Kidney (tissue), 14 donors: ENCODE measurements around the gene GPX2. TPM values are rescaled to one million over a fixed set of nuclear protein-coding genes. Genes with fewer than 3 reads are reported as not detected.
A peak's percentile ranks its signal among the peaks of the same experiment; 100 is the strongest.

Experiments
- DNase-seq, 5 donors: peaks; one replicate each; pipeline ENCODE4 v3.0.0-alpha.2; 2013 to 2020
- FAIRE-seq: peaks from 2 replicates; lab custom pipeline; 2012; peaks lifted over from hg19 to GRCh38; lab: Jason Lieb, UNC
- H3K27ac ChIP-seq, 2 donors: one replicate each; pipeline ENCODE4 v1.7.0; 2013; ENCODE audit warnings: low read depth in 2 of 2, low read length in 2 of 2, inconsistent platforms in 1 of 2
- H3K27me3 ChIP-seq: one replicate; pipeline ENCODE4 v1.7.1; 2013; ENCODE audit warnings: low read length, inconsistent platforms; ENCODE audit not compliant: control insufficient read depth, insufficient read depth
- H3K36me3 ChIP-seq, 3 donors: one replicate each; pipeline versions ENCODE4 v1.7.0 to v1.7.1; 2013; ENCODE audit warnings: low read length in 3 of 3, control low read depth in 1 of 3, inconsistent platforms in 1 of 3; ENCODE audit not compliant: insufficient read depth in 3 of 3, control insufficient read depth in 2 of 3
- H3K4me1 ChIP-seq, 3 donors: one replicate each; pipeline versions ENCODE4 v1.7.0 to v1.7.1; 2013; ENCODE audit warnings: low read length in 3 of 3, inconsistent platforms in 1 of 3, low read depth in 1 of 3; ENCODE audit not compliant: control insufficient read depth in 2 of 3, insufficient read depth in 2 of 3
- H3K4me3 ChIP-seq, 3 donors: one replicate each; pipeline versions ENCODE4 v1.7.0 to v1.8.1; 2013; ENCODE audit warnings: low read length in 3 of 3, control low read depth in 1 of 3, inconsistent platforms in 1 of 3
- H3K9ac ChIP-seq, 3 donors: one replicate each; pipeline versions ENCODE4 v1.7.0 to v1.7.1; 2013; ENCODE audit warnings: low read length in 3 of 3, control low read depth in 1 of 3, inconsistent platforms in 1 of 3
- H3K9me3 ChIP-seq, 3 donors: one replicate each; pipeline versions ENCODE4 v1.7.0 to v1.7.1; 2013; ENCODE audit warnings: low read length in 3 of 3, control low read depth in 1 of 3, inconsistent platforms in 1 of 3; ENCODE audit not compliant: control insufficient read depth in 2 of 3, insufficient read depth in 1 of 3
- CTCF ChIP-seq: IDR thresholded peaks from 3 replicates; pipeline ENCODE4 v1.5.1; 2012; ENCODE audit warnings: mild to moderate bottlenecking, moderate library complexity, borderline replicate concordance; ENCODE audit not compliant: insufficient read depth; ENCODE audit errors: extremely low read depth
- intact Hi-C: fragments of 100-400 bp; cut with DNase I; formaldehyde crosslinking; loops from one replicate; pipeline ENCODE4 v1.11.1; 2022
- polyA plus RNA-seq: library from polyadenylated mRNA; stranded (reverse); fragments of 350-450 nt; fragmentation: Illumina TruSeq; extraction: RNeasy Lipid Tissue Mini Kit (QIAGEN cat#74804); gene quantifications from one replicate; pipeline ENCODE4 v1.2.3, GENCODE V29; 2014; ENCODE audit warnings: low read depth, low replicate concordance; ENCODE audit not compliant: insufficient read depth
- total RNA-seq: library from RNA; stranded (reverse); fragmentation: NEBNext Ultra II Directional; extraction: Animal tissue kit (Norgen Biotek cat#: 25700); gene quantifications from one replicate; pipeline ENCODE4 v1.2.1, GENCODE V29; 2021
- donor health status: control.
- donor health status: control.
- donor health status: control.
- donor health status: control.
- donor health status: control.
- donor health status: DM: yes; HTN: yes; CAD: no.
- donor health status: Normal renal cell carcinoma (clear cell type).

GPX2 gene
- total and polyA plus RNA-seq, 2 donors from 2014 or later, result 8.4 to 60.0 TPM

GRCh38 chr14:64953661-64954060 lies 11.1 kb upstream of the GPX2 start:
- Histone ChIP-seq H3K4me1 (peaks cover 0 to 14% (median 0%) of the 10 kb centered on the region in 3 donors), H3K36me3 (peaks cover 0 to 7% (median 0%) of the 10 kb centered on the region in 3 donors), H3K27me3 (no peaks in the 10 kb centered on the region), H3K9me3 (no peaks in the 10 kb centered on the region), H3K4me3 (no peak overlapping the region), H3K27ac (no peak overlapping the region), H3K9ac (no peak overlapping the region)
- peak in 2 of 5 donors; percentile 13 to 24 for DNase-seq
- no peak for TF ChIP-seq CTCF
- intact Hi-C loops, result no loop called here
- no peak for FAIRE-seq

GRCh38 chr14:64953310-64953654 lies 10.7 kb upstream of the GPX2 start:
- peaks cover 0 to 7% (median 0%) of the 10 kb centered on the region in 3 donors for H3K36me3 ChIP-seq
- no peaks in the 10 kb centered on the region for H3K9me3 ChIP-seq
- FAIRE-seq, result no peak
- no peak overlapping the region for H3K27ac ChIP-seq
- H3K4me1 ChIP-seq, result peaks cover 0 to 15% (median 0%) of the 10 kb centered on the region in 3 donors
- intact Hi-C loops, result no loop called here
- DNase-seq, result peak in 2 of 5 donors; percentile 22 to 35
- H3K27me3 ChIP-seq, result no peaks in the 10 kb centered on the region
- H3K9ac ChIP-seq, result no peak overlapping the region
- TF ChIP-seq CTCF, result no peak
- no peak overlapping the region for H3K4me3 ChIP-seq

- Histone ChIP-seq H3K27ac (no peak overlapping the region), H3K27me3 (no peaks in the 10 kb centered on the region), H3K9me3 (no peaks in the 10 kb centered on the region), H3K4me3 (no peak overlapping the region), H3K4me1 (peaks cover 0 to 15% (median 0%) of the 10 kb centered on the region in 3 donors), H3K36me3 (peaks cover 0 to 7% (median 0%) of the 10 kb centered on the region in 3 donors), H3K9ac (no peak overlapping the region)
- DNase-seq (no peak), FAIRE-seq (no peak)
- intact Hi-C loops, result no loop called here
- TF ChIP-seq CTCF, result no peak
Observed at GRCh38 chr14:64952598-64953309, 10.2 kb upstream of the GPX2 start.
